ENCODE measurements around the gene SLC6A18.

- TF ChIP-seq ZNF609 (CRISPR knock-in tag; IDR thresholded peaks at IDR 0.05; ENCODE audit: borderline replicate concordance) (no peak), XRCC3 (IDR thresholded peaks at IDR 0.05) (no peak), SRSF9 (IDR thresholded peaks at IDR 0.05; ENCODE audit: borderline replicate concordance, low read depth, low read length) (no peak), SRF (CRISPR knock-in tag; IDR thresholded peaks at IDR 0.05) (no peak), ZNF274 (IDR thresholded peaks at IDR 0.05; ENCODE audit: borderline replicate concordance, low read depth, low read length) (no peak), ZC3H11A (IDR thresholded peaks at IDR 0.05; ENCODE audit: low read depth, low read length) (no peak), MECOM (CRISPR knock-in tag; IDR thresholded peaks at IDR 0.05) (no peak), E2F4 (CRISPR knock-in tag; IDR thresholded peaks at IDR 0.05; ENCODE audit: low read depth) (no peak), KDM1A (IDR thresholded peaks at IDR 0.05) (no peak), USF1 (CRISPR knock-in tag; IDR thresholded peaks at IDR 0.05) (no peak), KLF1 (tag; IDR thresholded peaks at IDR 0.05) (no peak), CTCF (IDR thresholded peaks at IDR 0.05 in 2 of 3, conservative IDR thresholded peaks at IDR 0.05 in 1 of 3; ENCODE audit: insufficient read depth in 2 of 3, low read depth in 1 of 3, low read length in 3 of 3) (no peak)
Measured at GRCh38 chr5:1266791-1267190, 41.6 kb downstream of the SLC6A18 start.

Measured in K562 (cell line).